Measurements from ENCODE around the gene ZBTB5. TPM values are rescaled to one million over a fixed set of nuclear protein-coding genes. Genes with fewer than 3 reads are reported as not detected.

ZBTB5 gene
- polyA plus RNA-seq, 2 of the 4 experiments (the other 2 are of a cell fraction) = 12.4 to 18.1 TPM

GRCh38 chr9:37441776-37442370 lies 23.4 kb downstream of the ZBTB5 start:
- peaks cover 16% of the 10 kb centered on the region for H3K4me1 ChIP-seq
- ChIA-PET POLR2A (interaction anchor here (1.1 to 1.3 kb wide), 2 partner anchors 19 to 24 kb away, joined by 3 to 12 read pairs; partner anchors contain the start of genes GRHPR and ZBTB5), CTCF (interaction anchor here (0.8 to 1.7 kb wide), 5 partner anchors 11 to 434 kb away, joined by 3 to 5 read pairs (median 3); no protein-coding TSS in a partner anchor)
- FAIRE-seq (no peak), DNase-seq (ENCODE audit: low read depth in 1 of 2, low spot score in 1 of 2) (no peak), ATAC-seq (no peak)
- no peaks in the 10 kb centered on the region for H3K9me3 ChIP-seq
- H3K4me3 ChIP-seq = no peak overlapping the region
- 97% methylated on average over 18 of the region's 21 CpGs for WGBS (ENCODE audit: missing lambda C conversion rate)
- no peak for TF ChIP-seq EHF (CRISPR knock-in tag; IDR thresholded peaks at IDR 0.05)
- no peak for TF ChIP-seq BCL3 (IDR thresholded peaks at IDR 0.05)
- TF ChIP-seq ZNF302 (CRISPR knock-in tag; IDR thresholded peaks at IDR 0.05) = no peak
- no peak for TF ChIP-seq CBX2 (IDR thresholded peaks at IDR 0.05; ENCODE audit: borderline replicate concordance, low read depth)
- TF ChIP-seq HMGXB4 (CRISPR knock-in tag; IDR thresholded peaks at IDR 0.05; ENCODE audit: borderline replicate concordance) = no peak
- no peak for TF ChIP-seq ATOH8 (CRISPR knock-in tag; IDR thresholded peaks at IDR 0.05; ENCODE audit: low read depth)
- no peak for TF ChIP-seq KDM5A (IDR thresholded peaks at IDR 0.05)
- TF ChIP-seq CHD2 (IDR thresholded peaks at IDR 0.05; ENCODE audit: low read length, partially characterized antibody) = no peak
- TF ChIP-seq FOSB (CRISPR knock-in tag; IDR thresholded peaks at IDR 0.05) = no peak
- TF ChIP-seq ZSCAN20 (CRISPR knock-in tag; IDR thresholded peaks at IDR 0.05) = no peak
- no peak for TF ChIP-seq RCOR1 (IDR thresholded peaks at IDR 0.05; ENCODE audit: low read depth, low read length)
- no peak for TF ChIP-seq HOXB13 (CRISPR knock-in tag; IDR thresholded peaks at IDR 0.05; ENCODE audit: low read depth)
- TF ChIP-seq TFCP2L1 (CRISPR knock-in tag; IDR thresholded peaks at IDR 0.05) = no peak
- no peak for TF ChIP-seq HDAC2 (IDR thresholded peaks at IDR 0.05)
- TF ChIP-seq HEYL (CRISPR knock-in tag; IDR thresholded peaks at IDR 0.05) = no peak
- TF ChIP-seq BHLHE40 (IDR thresholded peaks at IDR 0.05; ENCODE audit: low read depth, low read length) = no peak
- H3K27ac ChIP-seq = no peak overlapping the region
- H3K4me2 ChIP-seq = no peak overlapping the region

- ChIA-PET POLR2A (interaction anchor here (0.8 kb wide), 1 partner anchor 27 kb away, joined by 3 read pairs; the partner anchor contains the start of gene ZBTB5), CTCF (interaction anchor here (1.6 kb wide), 1 partner anchor 24 kb away, joined by 3 read pairs; no protein-coding TSS in a partner anchor)
- ATAC-seq (no peak), FAIRE-seq (no peak), DNase-seq (ENCODE audit: low read depth in 1 of 2, low spot score in 1 of 2) (no peak)
- Histone ChIP-seq H3K4me1 (no peaks in the 10 kb centered on the region), H3K4me2 (no peak overlapping the region), H3K4me3 (no peak overlapping the region), H3K9me3 (no peaks in the 10 kb centered on the region), H3K27ac (no peak overlapping the region)
- 100% methylated on average over 3 of the region's 3 CpGs for whole genome bisulfite sequencing (ENCODE audit: missing lambda C conversion rate)
- TF ChIP-seq RNF2 (IDR thresholded peaks at IDR 0.05; ENCODE audit: borderline replicate concordance, low read depth) (no peak), HOXA7 (CRISPR knock-in tag; IDR thresholded peaks at IDR 0.05) (no peak), SMC3 (IDR thresholded peaks at IDR 0.05) (no peak), ESRRA (IDR thresholded peaks at IDR 0.05; ENCODE audit: borderline replicate concordance, low read length) (no peak), E2F6 (IDR thresholded peaks at IDR 0.05; ENCODE audit: borderline replicate concordance, low read depth) (no peak), ELK1 (IDR thresholded peaks at IDR 0.05; ENCODE audit: low read depth, low read length) (no peak), ZNF302 (CRISPR knock-in tag; IDR thresholded peaks at IDR 0.05) (no peak), CEBPB (IDR thresholded peaks at IDR 0.05) (no peak), RAD21 (conservative IDR thresholded peaks at IDR 0.05 in 1 of 2, IDR thresholded peaks at IDR 0.05 in 1 of 2) (no peak), GATA3 (IDR thresholded peaks at IDR 0.05; ENCODE audit: borderline replicate concordance) (no peak), KDM5A (IDR thresholded peaks at IDR 0.05) (no peak), RARB (CRISPR knock-in tag; IDR thresholded peaks at IDR 0.05) (no peak), TP53 (CRISPR knock-in tag; IDR thresholded peaks at IDR 0.05) (no peak), MAX (IDR thresholded peaks at IDR 0.05) (no peak)
Measured at GRCh38 chr9:37438359-37438758, 26.9 kb downstream of the ZBTB5 start.

All from A549 (cell line).